Measurements from ENCODE around the gene IL17RE.
"Not testable (repeated sequence)": the region's sequence is repeated elsewhere in the genome, so short reads cannot be mapped to it uniquely, and the experiment has no call there.

DNA sequence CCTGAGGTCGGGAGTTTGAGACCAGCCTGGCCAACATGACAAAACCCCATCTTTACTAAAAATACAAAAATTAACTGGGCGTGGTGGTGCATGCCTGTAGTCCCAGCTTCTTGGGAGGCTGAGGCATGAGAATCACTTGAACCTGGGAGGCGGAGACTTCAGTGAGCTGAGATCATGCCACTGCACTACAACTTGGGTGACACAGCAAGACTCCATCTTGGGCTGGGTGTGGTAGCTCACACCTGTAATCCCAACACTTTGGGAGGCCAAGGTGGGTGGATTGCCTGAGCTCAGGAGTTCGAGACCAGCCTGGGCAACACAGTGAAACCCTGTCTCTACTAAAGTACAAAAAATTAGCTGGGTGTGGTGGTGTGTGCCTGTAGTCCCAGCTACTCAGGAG is 26.4 kb upstream of the IL17RE start:
- TF ChIP-seq, protein P1, sequence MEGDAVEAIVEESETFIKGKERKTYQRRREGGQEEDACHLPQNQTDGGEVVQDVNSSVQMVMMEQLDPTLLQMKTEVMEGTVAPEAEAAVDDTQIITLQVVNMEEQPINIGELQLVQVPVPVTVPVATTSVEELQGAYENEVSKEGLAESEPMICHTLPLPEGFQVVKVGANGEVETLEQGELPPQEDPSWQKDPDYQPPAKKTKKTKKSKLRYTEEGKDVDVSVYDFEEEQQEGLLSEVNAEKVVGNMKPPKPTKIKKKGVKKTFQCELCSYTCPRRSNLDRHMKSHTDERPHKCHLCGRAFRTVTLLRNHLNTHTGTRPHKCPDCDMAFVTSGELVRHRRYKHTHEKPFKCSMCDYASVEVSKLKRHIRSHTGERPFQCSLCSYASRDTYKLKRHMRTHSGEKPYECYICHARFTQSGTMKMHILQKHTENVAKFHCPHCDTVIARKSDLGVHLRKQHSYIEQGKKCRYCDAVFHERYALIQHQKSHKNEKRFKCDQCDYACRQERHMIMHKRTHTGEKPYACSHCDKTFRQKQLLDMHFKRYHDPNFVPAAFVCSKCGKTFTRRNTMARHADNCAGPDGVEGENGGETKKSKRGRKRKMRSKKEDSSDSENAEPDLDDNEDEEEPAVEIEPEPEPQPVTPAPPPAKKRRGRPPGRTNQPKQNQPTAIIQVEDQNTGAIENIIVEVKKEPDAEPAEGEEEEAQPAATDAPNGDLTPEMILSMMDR (IDR thresholded peaks at IDR 0.05; ENCODE audit: low read depth, low read length, poor library complexity, severe bottlenecking), result not testable (repeated sequence)
- TF ChIP-seq EZH2phosphoT487 (IDR thresholded peaks at IDR 0.05; ENCODE audit: borderline replicate concordance, low read length), result not testable (repeated sequence)
